ENCODE results near the gene MEPCE.

MEPCE gene

DNA sequence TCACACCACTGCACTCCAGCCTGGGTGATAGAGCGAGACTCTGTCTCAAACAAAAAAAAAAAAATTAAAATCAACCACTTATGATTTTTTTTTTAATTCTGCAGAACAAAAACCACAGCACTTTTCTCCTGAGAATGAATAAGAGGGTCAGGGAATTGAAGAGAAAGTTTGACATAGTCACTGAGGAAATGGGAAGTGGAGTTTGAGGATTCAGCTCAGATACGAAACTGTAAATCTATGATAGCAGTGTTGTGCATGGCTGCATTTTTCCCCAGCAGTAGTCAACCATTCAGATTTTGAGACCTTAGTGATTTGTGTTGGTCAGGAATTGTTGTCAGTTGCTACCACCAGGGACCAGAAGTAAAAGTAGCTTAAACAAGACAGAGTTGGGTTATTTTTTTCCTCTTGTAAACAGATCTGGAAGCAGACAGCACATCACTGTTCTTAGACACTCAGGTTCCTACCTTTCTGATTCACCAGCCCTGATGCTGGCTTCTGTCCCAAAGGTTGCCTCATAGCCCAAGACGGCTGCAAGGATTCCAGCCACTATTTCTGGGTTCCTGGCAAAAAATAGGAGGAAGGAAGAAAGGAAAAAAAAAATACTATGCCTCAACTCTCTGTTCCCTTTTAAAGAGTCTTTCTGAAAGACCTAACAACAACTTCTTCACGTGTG, 36.3 kb upstream of the MEPCE start:
- Histone ChIP-seq H3K4me3 (ENCODE audit: low read depth, low read length) (no peak overlapping the region), H3K27me3 (ENCODE audit: insufficient read depth, low read length) (no peaks in the 10 kb centered on the region), H3K27ac (ENCODE audit: low read depth, low read length) (no peak overlapping the region), H3K4me1 (ENCODE audit: control insufficient read depth, insufficient read depth, low read length, unreplicated experiment) (peaks cover 10% of the 10 kb centered on the region), H3K79me2 (ENCODE audit: control insufficient read depth, insufficient read depth, low read length, unreplicated experiment) (no peaks in the 10 kb centered on the region), H3K36me3 (ENCODE audit: insufficient read depth, low read length) (no peaks in the 10 kb centered on the region), H2AFZ (ENCODE audit: low read length, unreplicated experiment) (no peak overlapping the region)

DNA sequence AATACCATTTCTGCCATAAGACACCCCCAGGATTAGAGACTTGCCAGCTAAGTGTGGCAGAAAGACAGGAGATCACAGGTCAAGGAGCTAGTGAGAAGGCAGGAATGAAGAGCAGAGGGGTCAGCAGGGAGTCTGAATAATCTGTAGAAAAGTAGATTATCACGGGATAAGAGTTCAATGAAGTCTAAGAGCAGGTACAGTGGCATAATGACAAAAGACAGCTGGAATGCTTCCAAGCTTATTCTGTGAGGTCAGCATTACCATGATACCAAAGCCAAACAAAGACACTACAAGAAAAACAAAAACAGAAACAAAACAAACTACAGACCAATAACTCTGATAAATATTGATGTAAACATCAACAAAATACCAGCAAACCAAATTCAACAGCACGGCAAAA, 35.6 kb upstream of the MEPCE start:
- H3K4me3 ChIP-seq (ENCODE audit: low read depth, low read length): no peak overlapping the region
- no peak overlapping the region for H3K27ac ChIP-seq (ENCODE audit: low read depth, low read length)
- no peaks in the 10 kb centered on the region for H3K79me2 ChIP-seq (ENCODE audit: control insufficient read depth, insufficient read depth, low read length, unreplicated experiment)
- peaks cover 10% of the 10 kb centered on the region for H3K4me1 ChIP-seq (ENCODE audit: control insufficient read depth, insufficient read depth, low read length, unreplicated experiment)
- no peaks in the 10 kb centered on the region for H3K36me3 ChIP-seq (ENCODE audit: insufficient read depth, low read length)
- H3K27me3 ChIP-seq (ENCODE audit: insufficient read depth, low read length): no peaks in the 10 kb centered on the region
- no peak overlapping the region for H2AFZ ChIP-seq (ENCODE audit: low read length, unreplicated experiment)

DNA sequence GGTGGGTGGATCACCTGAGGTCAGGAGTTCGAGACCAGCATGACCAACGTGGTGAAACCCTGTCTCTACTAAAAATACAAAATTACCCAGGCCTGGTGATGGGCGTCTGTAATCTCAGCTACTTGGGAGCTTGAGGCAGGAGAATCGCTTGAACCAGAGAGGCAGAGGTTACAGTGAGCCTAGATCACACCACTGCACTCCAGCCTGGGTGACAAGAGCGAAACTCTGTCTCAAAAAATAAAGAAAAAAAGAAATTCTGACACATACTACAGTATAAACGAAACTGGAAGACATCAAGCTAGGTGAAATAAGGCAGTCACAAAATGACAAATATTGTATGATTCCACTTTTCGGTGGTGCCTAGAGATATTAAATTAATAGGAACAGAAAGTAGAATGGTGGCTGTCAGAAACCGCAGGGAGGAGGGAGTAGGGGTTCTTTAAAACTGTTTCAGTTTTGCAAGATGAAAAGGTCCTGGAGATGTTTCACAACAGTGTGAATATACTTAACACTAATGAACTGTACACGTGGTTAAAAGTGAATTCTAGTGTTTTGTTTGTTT, 33.1 kb upstream of the MEPCE start:
- H3K4me1 ChIP-seq (ENCODE audit: control insufficient read depth, insufficient read depth, low read length, unreplicated experiment): peaks cover 10% of the 10 kb centered on the region
- H3K4me3 ChIP-seq (ENCODE audit: low read depth, low read length): no peak overlapping the region
- no peaks in the 10 kb centered on the region for H3K27me3 ChIP-seq (ENCODE audit: insufficient read depth, low read length)
- no peak overlapping the region for H3K27ac ChIP-seq (ENCODE audit: low read depth, low read length)
- H2AFZ ChIP-seq (ENCODE audit: low read length, unreplicated experiment): no peak overlapping the region
- no peaks in the 10 kb centered on the region for H3K79me2 ChIP-seq (ENCODE audit: control insufficient read depth, insufficient read depth, low read length, unreplicated experiment)
- H3K36me3 ChIP-seq (ENCODE audit: insufficient read depth, low read length): no peaks in the 10 kb centered on the region

DNA sequence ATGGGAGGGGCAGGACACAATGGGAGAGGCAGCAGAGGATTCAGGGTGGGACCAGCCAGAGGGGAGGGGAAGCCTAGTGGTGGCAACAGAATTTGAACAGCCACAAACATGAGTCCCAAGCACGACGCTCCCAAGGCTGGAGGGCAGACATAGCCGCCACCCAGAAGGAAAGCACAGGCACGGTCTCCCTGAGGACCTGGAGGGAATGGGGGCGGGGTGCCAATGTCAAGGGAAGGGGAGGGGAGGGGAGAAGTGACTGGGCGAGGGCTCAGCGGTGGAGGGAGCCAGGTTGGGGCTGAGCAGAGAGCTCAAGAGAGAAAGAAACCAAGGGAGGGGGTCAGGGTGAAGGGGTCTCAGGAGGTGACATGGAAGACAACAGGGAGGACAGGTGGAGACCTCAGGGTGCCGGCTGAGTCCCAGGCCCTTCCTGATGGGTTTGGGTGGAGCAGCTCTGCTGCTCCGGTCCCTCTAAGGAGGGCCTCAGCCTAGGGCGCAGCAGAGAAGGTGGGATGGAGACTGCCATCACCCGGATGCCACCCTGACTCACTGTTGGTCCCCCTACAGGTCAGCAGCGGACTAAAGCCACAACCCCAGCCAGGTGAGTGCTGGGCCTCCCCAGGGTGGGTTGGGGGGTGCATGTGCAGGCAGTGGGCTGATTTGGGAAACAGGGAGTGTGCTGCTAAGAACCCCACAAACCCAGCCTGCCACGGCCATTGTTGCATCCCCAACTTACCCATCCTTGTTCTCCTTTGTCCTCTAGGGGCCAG, 32.1 kb upstream of the MEPCE start:
- peaks cover 3% of the 10 kb centered on the region for H3K4me1 ChIP-seq (ENCODE audit: control insufficient read depth, insufficient read depth, low read length, unreplicated experiment)
- H3K27ac ChIP-seq (ENCODE audit: low read depth, low read length): no peak overlapping the region
- no peak overlapping the region for H3K4me3 ChIP-seq (ENCODE audit: low read depth, low read length)
- no peak overlapping the region for H2AFZ ChIP-seq (ENCODE audit: low read length, unreplicated experiment)
- H3K79me2 ChIP-seq (ENCODE audit: control insufficient read depth, insufficient read depth, low read length, unreplicated experiment): no peaks in the 10 kb centered on the region
- H3K36me3 ChIP-seq (ENCODE audit: insufficient read depth, low read length): no peaks in the 10 kb centered on the region
- H3K27me3 ChIP-seq (ENCODE audit: insufficient read depth, low read length): no peaks in the 10 kb centered on the region

DNA sequence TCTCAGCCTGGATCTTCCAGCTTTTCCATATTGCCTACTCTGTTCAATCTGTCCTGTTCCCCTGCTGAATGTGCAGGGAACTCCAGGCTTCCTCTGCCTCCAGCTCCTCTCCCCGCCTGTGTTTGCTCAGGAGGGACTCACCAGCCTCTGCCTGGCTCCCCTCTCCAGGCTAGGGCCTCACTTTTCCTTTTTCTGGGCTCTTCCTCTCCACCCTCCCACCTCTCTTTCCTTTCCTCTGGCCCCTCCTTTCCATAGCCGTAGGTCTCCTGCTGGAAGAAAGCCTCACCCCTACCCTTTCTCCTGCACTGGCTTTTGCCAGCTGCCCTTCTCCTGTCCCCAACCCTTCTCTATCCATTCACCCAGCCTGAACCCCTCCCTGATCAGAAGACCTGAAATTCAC, 31.4 kb upstream of the MEPCE start:
- H3K4me1 ChIP-seq (ENCODE audit: control insufficient read depth, insufficient read depth, low read length, unreplicated experiment): no peaks in the 10 kb centered on the region
- H3K4me3 ChIP-seq (ENCODE audit: low read depth, low read length): no peak overlapping the region
- H3K79me2 ChIP-seq (ENCODE audit: control insufficient read depth, insufficient read depth, low read length, unreplicated experiment): no peaks in the 10 kb centered on the region
- no peaks in the 10 kb centered on the region for H3K27me3 ChIP-seq (ENCODE audit: insufficient read depth, low read length)
- no peak overlapping the region for H2AFZ ChIP-seq (ENCODE audit: low read length, unreplicated experiment)
- H3K36me3 ChIP-seq (ENCODE audit: insufficient read depth, low read length): no peaks in the 10 kb centered on the region
- H3K27ac ChIP-seq (ENCODE audit: low read depth, low read length): no peak overlapping the region

DNA sequence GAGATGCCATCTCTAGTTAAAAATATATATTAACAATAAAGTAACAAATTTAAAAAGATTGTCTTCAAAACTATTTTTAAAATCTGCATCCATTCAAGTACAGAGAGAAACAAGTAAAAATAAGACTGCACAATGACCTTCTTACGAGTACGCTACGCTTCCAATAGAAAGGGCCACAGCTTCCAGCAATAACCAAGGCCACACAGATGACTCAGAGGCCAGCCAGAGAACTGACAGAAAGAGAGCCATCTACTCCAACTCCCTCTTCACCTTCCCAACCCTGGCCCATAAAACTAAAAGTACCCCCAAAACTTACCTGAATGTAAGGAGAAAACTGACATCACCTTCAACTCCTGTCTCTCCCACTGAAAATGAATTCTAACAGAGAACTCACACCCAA, 29.6 kb upstream of the MEPCE start:
- no peaks in the 10 kb centered on the region for H3K36me3 ChIP-seq (ENCODE audit: insufficient read depth, low read length)
- H3K4me3 ChIP-seq (ENCODE audit: low read depth, low read length): no peak overlapping the region
- H3K79me2 ChIP-seq (ENCODE audit: control insufficient read depth, insufficient read depth, low read length, unreplicated experiment): no peaks in the 10 kb centered on the region
- H3K27ac ChIP-seq (ENCODE audit: low read depth, low read length): no peak overlapping the region
- H3K4me1 ChIP-seq (ENCODE audit: control insufficient read depth, insufficient read depth, low read length, unreplicated experiment): no peaks in the 10 kb centered on the region
- no peaks in the 10 kb centered on the region for H3K27me3 ChIP-seq (ENCODE audit: insufficient read depth, low read length)
- H2AFZ ChIP-seq (ENCODE audit: low read length, unreplicated experiment): no peak overlapping the region

DNA sequence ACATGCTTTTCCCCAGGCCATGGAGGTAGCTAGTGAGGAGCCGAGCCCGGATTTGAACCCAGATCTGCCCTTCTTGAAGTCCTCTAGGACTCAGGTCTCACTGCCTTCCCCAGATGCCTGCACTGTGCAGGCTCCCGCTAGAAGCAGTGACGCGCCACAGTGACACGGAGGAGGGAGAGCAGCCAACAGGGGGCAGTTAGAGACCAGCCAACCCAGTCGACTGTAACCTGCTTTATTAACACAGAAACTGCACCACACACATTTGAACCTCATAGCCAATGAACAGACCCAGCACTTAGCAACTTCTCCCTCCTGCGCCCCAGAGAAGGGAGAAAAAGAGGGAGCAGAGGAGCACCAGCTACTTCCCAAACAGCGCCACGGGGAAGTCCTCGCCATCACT, 29.0 kb upstream of the MEPCE start:
- no peak overlapping the region for H3K4me3 ChIP-seq (ENCODE audit: low read depth, low read length)
- H3K27ac ChIP-seq (ENCODE audit: low read depth, low read length): no peak overlapping the region
- H3K36me3 ChIP-seq (ENCODE audit: insufficient read depth, low read length): no peaks in the 10 kb centered on the region
- H3K27me3 ChIP-seq (ENCODE audit: insufficient read depth, low read length): no peaks in the 10 kb centered on the region
- H2AFZ ChIP-seq (ENCODE audit: low read length, unreplicated experiment): no peak overlapping the region
- H3K79me2 ChIP-seq (ENCODE audit: control insufficient read depth, insufficient read depth, low read length, unreplicated experiment): no peaks in the 10 kb centered on the region
- H3K4me1 ChIP-seq (ENCODE audit: control insufficient read depth, insufficient read depth, low read length, unreplicated experiment): no peaks in the 10 kb centered on the region

DNA sequence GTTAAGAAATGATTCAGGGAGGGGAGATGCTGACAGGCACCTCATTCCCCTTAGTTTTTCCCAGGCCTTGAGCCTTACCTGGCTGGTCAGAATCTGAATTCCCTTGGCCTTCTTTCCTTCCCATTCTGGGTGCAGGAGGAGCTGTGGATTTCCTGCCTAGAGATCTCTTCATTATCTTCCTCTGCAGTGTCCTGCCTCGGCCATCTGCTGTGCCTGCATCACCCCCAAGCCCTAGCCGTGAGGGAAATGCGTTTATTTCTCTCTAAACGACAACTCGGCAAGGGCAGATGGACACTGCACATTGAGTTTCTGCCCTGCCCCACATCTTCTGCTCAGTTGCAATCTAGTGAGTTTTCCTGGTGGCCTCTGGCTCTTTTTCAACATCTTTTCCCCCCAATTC, 27.8 kb upstream of the MEPCE start:
- Histone ChIP-seq H3K4me1 (ENCODE audit: control insufficient read depth, insufficient read depth, low read length, unreplicated experiment) (peaks cover under 1% of the 10 kb centered on the region), H2AFZ (ENCODE audit: low read length, unreplicated experiment) (no peak overlapping the region), H3K79me2 (ENCODE audit: control insufficient read depth, insufficient read depth, low read length, unreplicated experiment) (no peaks in the 10 kb centered on the region), H3K36me3 (ENCODE audit: insufficient read depth, low read length) (no peaks in the 10 kb centered on the region), H3K27me3 (ENCODE audit: insufficient read depth, low read length) (no peaks in the 10 kb centered on the region), H3K4me3 (ENCODE audit: low read depth, low read length) (no peak overlapping the region), H3K27ac (ENCODE audit: low read depth, low read length) (no peak overlapping the region)

DNA sequence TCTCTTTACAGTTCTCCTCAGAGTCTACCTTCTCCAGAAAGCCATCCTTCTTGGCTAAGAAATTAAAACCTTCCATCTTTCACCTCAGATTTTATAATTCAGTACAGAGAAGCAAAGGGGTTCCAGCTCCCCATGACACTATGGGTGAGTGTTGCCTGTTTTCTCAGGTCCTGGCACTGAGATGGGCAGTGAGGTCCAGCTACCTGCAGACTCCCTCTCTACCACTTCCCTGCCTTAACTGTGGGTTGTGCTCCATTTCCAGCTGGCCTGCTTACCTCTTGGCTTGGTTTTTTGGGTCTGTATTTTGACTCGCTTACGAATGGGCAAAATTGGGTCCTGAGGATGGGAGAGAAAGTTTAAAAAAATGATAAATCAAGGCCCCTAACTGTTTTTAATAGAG, 27.4 kb upstream of the MEPCE start:
- H3K4me3 ChIP-seq (ENCODE audit: low read depth, low read length): no peak overlapping the region
- no peak overlapping the region for H3K27ac ChIP-seq (ENCODE audit: low read depth, low read length)
- H3K27me3 ChIP-seq (ENCODE audit: insufficient read depth, low read length): no peaks in the 10 kb centered on the region
- H3K4me1 ChIP-seq (ENCODE audit: control insufficient read depth, insufficient read depth, low read length, unreplicated experiment): peaks cover 5% of the 10 kb centered on the region
- no peaks in the 10 kb centered on the region for H3K36me3 ChIP-seq (ENCODE audit: insufficient read depth, low read length)
- H3K79me2 ChIP-seq (ENCODE audit: control insufficient read depth, insufficient read depth, low read length, unreplicated experiment): no peaks in the 10 kb centered on the region
- no peak overlapping the region for H2AFZ ChIP-seq (ENCODE audit: low read length, unreplicated experiment)

DNA sequence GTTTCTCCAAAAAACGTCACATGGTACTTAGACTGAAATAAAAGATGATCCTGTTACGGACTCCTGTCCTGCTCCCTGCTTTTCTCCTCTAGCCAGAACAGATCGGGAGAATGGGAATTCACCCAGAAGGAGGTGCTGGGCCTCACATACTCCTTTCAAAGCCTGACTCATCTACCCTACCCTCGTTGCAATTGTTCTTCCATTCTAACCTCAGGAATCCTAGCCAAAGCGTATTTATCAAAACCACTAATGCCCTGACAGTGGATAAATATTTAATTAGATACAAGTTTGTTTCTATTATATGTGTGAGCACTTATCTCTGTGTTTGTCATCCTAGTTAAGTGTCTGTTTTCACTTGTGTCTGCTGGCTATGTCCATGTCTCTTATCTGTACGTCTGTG, 22.9 kb upstream of the MEPCE start:
- no peaks in the 10 kb centered on the region for H3K79me2 ChIP-seq (ENCODE audit: control insufficient read depth, insufficient read depth, low read length, unreplicated experiment)
- H2AFZ ChIP-seq (ENCODE audit: low read length, unreplicated experiment): no peak overlapping the region
- no peak overlapping the region for H3K4me3 ChIP-seq (ENCODE audit: low read depth, low read length)
- no peaks in the 10 kb centered on the region for H3K36me3 ChIP-seq (ENCODE audit: insufficient read depth, low read length)
- H3K27me3 ChIP-seq (ENCODE audit: insufficient read depth, low read length): no peaks in the 10 kb centered on the region
- H3K27ac ChIP-seq (ENCODE audit: low read depth, low read length): 0 out of 2 replicates have a peak overlapping the region, but pooled peaks have one; percentile 19
- H3K4me1 ChIP-seq (ENCODE audit: control insufficient read depth, insufficient read depth, low read length, unreplicated experiment): peaks cover 7% of the 10 kb centered on the region

All from ACC112 (cell line).